Neural cell (in vitro differentiated cells): ENCODE measurements around the gene ACP7. TPM values are rescaled to one million over a fixed set of nuclear protein-coding genes. Genes with fewer than 3 reads are reported as not detected.

Experiments
- H2AFZ ChIP-seq: fragments of 200-600, 300-800 bp; sonication (generic), shearing (Covaris generic); 2 replicates; pipeline ENCODE4 v1.6.0; 2014; ENCODE audit warnings: low read depth, mild to moderate bottlenecking, antibody characterized with exemption, low read length, moderate library complexity
- H3F3A ChIP-seq: fragments of 200-600 bp; shearing (Covaris generic); 2 replicates; pipeline ENCODE4 v1.6.1; 2016; ENCODE audit warnings: mild to moderate bottlenecking, moderate library complexity, mixed read lengths, antibody characterized with exemption, low read length; ENCODE audit not compliant: insufficient read depth, poor library complexity, severe bottlenecking
- H3K27ac ChIP-seq: fragments of 200-600, 300-800 bp; sonication (generic), shearing (Covaris generic); 2 replicates; pipeline ENCODE4 v1.5.1; 2014; ENCODE audit warnings: mild to moderate bottlenecking, low read length, moderate library complexity
- H3K27me3 ChIP-seq: fragments of 300-800, 200-600 bp; sonication (generic), shearing (Covaris generic); 2 replicates; pipeline ENCODE4 v1.6.0; 2014; ENCODE audit warnings: mild to moderate bottlenecking, low read depth, low read length, moderate library complexity; ENCODE audit not compliant: insufficient read depth
- H3K36me3 ChIP-seq: fragments of 300-800, 200-600 bp; sonication (generic), shearing (Covaris generic); 2 replicates; pipeline ENCODE4 v1.5.1; 2014; ENCODE audit warnings: mild to moderate bottlenecking, antibody characterized with exemption, low read length, moderate library complexity; ENCODE audit not compliant: insufficient read depth
- H3K4me2 ChIP-seq: fragments of 300-800, 200-600 bp; sonication (generic), shearing (Covaris generic); 2 replicates; pipeline ENCODE4 v1.6.0; 2014; ENCODE audit warnings: mild to moderate bottlenecking, low read length
- H3K4me3 ChIP-seq: fragments of 300-800, 200-600 bp; sonication (generic), shearing (Covaris generic); 2 replicates; pipeline ENCODE4 v1.5.1; 2014; ENCODE audit warnings: mild to moderate bottlenecking, low read length, moderate library complexity
- H3K79me2 ChIP-seq: fragments of 200-600 bp; shearing (Covaris generic); replicated peaks from 2 replicates; pipeline ENCODE4 v1.6.0; 2014; ENCODE audit warnings: mild to moderate bottlenecking, low read length, moderate library complexity; ENCODE audit not compliant: insufficient read depth
- H3K9ac ChIP-seq: fragments of 300-800, 200-600 bp; sonication (generic), shearing (Covaris generic); 2 replicates; pipeline ENCODE4 v1.6.1; 2016; ENCODE audit warnings: mild to moderate bottlenecking, low read length, mixed read lengths
- H3K9me2 ChIP-seq: fragments of 200-600 bp; shearing (Covaris generic); 2 replicates; pipeline ENCODE4 v1.6.1; 2016; ENCODE audit warnings: mild to moderate bottlenecking, low read length, mixed read lengths; ENCODE audit not compliant: insufficient read depth
- H3K9me3 ChIP-seq: fragments of 200-600, 300-800 bp; sonication (generic), shearing (Covaris generic); 2 replicates; pipeline ENCODE4 v1.6.1; 2016; ENCODE audit warnings: mild to moderate bottlenecking, mixed run types, low read length, moderate library complexity, mixed read lengths
- H4K20me1 ChIP-seq: fragments of 200-600 bp; shearing (Covaris generic); 2 replicates; pipeline ENCODE4 v1.6.1; 2016; ENCODE audit warnings: mild to moderate bottlenecking, mixed run types; ENCODE audit not compliant: insufficient read depth
- CTCF ChIP-seq: fragments of 450-650 bp; IDR thresholded peaks from 2 replicates; pipeline ENCODE4 v1.5.1; 2014; ENCODE audit warnings: antibody characterized with exemption, mild to moderate bottlenecking, moderate library complexity; ENCODE audit not compliant: poor library complexity, severe bottlenecking
- EP300 ChIP-seq: fragments of 450-650 bp; conservative IDR thresholded peaks from 2 replicates; pipeline ENCODE4 v1.6.1; 2014; ENCODE audit warnings: antibody characterized with exemption, mild to moderate bottlenecking, moderate library complexity; ENCODE audit not compliant: poor library complexity, severe bottlenecking
- EZH2 ChIP-seq: fragments of 200-600, 300-800 bp; shearing (Covaris generic), sonication (generic); IDR thresholded peaks from 2 replicates; pipeline ENCODE4 v1.6.1; 2014; ENCODE audit warnings: antibody characterized with exemption, low read length, borderline replicate concordance, mild to moderate bottlenecking; ENCODE audit not compliant: insufficient read depth, poor library complexity, severe bottlenecking
- MXI1 ChIP-seq: fragments of 450-650 bp; conservative IDR thresholded peaks from 2 replicates; pipeline ENCODE4 v1.6.1; 2014; ENCODE audit warnings: antibody characterized with exemption, mild to moderate bottlenecking; ENCODE audit not compliant: poor library complexity, severe bottlenecking
- POLR2AphosphoS5 ChIP-seq: IDR thresholded peaks from 2 replicates; pipeline ENCODE4 v1.6.1; 2012
- RAD21 ChIP-seq: fragments of 450-650 bp; conservative IDR thresholded peaks from 2 replicates; pipeline ENCODE4 v1.6.1; 2014; ENCODE audit warnings: antibody characterized with exemption, mild to moderate bottlenecking, moderate library complexity
- SMC3 ChIP-seq: fragments of 450-650 bp; conservative IDR thresholded peaks from 2 replicates; pipeline ENCODE4 v1.6.1; 2014; ENCODE audit warnings: antibody characterized with exemption, mild to moderate bottlenecking, moderate library complexity; ENCODE audit not compliant: poor library complexity
- TAF1 ChIP-seq: IDR thresholded peaks from 2 replicates; pipeline ENCODE4 v1.6.1; 2012; ENCODE audit warnings: low read depth
- polyA plus RNA-seq: library from polyadenylated mRNA; depleted of rRNA; stranded (reverse); fragments of >200 nt; gene quantifications from 2 replicates; pipeline ENCODE4 v1.2.3, GENCODE V29; 2014
- TF ChIP-seq, protein P1 (sequence below): IDR thresholded peaks from 2 replicates; pipeline ENCODE4 v1.6.1; 2012; ENCODE audit warnings: borderline replicate concordance

ACP7 gene
- polyA plus RNA-seq, 1 donor from 2014 or later, result not detected

DNA sequence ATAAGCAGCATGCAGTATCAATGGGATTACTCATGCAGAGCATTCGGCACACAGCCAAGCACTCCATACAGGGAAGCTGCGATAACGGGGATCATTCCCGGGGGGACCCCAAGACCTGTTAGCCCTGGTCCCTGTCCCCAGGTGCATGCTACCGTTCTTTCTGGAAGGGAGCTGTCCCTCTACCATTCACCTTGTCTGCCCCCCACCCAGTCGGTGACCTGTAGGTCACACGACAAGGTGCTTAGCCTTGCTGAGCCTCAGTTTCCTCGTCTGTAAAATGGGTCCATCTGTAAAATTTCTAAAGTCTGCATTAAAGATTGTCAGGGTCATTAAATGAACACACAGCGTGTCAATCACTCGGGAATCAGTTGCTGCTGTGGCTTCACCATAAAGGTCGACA, 6.8 kb upstream of the ACP7 start:
- H3K79me2 ChIP-seq, result no peaks in the 10 kb centered on the region
- no peaks in the 10 kb centered on the region for H3K36me3 ChIP-seq
- H3K27ac ChIP-seq, result no peak overlapping the region
- TF ChIP-seq POLR2AphosphoS5 (no peak), SMC3 (no peak), EZH2 (no peak), CTCF (no peak), TAF1 (no peak), MXI1 (no peak)
- TF ChIP-seq, protein P1, sequence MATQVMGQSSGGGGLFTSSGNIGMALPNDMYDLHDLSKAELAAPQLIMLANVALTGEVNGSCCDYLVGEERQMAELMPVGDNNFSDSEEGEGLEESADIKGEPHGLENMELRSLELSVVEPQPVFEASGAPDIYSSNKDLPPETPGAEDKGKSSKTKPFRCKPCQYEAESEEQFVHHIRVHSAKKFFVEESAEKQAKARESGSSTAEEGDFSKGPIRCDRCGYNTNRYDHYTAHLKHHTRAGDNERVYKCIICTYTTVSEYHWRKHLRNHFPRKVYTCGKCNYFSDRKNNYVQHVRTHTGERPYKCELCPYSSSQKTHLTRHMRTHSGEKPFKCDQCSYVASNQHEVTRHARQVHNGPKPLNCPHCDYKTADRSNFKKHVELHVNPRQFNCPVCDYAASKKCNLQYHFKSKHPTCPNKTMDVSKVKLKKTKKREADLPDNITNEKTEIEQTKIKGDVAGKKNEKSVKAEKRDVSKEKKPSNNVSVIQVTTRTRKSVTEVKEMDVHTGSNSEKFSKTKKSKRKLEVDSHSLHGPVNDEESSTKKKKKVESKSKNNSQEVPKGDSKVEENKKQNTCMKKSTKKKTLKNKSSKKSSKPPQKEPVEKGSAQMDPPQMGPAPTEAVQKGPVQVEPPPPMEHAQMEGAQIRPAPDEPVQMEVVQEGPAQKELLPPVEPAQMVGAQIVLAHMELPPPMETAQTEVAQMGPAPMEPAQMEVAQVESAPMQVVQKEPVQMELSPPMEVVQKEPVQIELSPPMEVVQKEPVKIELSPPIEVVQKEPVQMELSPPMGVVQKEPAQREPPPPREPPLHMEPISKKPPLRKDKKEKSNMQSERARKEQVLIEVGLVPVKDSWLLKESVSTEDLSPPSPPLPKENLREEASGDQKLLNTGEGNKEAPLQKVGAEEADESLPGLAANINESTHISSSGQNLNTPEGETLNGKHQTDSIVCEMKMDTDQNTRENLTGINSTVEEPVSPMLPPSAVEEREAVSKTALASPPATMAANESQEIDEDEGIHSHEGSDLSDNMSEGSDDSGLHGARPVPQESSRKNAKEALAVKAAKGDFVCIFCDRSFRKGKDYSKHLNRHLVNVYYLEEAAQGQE, result no peak
- no peaks in the 10 kb centered on the region for H3K9me2 ChIP-seq
- no peak overlapping the region for H2AFZ ChIP-seq
- H4K20me1 ChIP-seq, result no peaks in the 10 kb centered on the region
- no peak overlapping the region for H3K4me3 ChIP-seq
- H3K27me3 ChIP-seq, result peaks cover 2% of the 10 kb centered on the region
- H3K4me2 ChIP-seq, result no peak overlapping the region
- H3K9me3 ChIP-seq, result no peaks in the 10 kb centered on the region
- no peak overlapping the region for H3K9ac ChIP-seq
- H3F3A ChIP-seq, result no peaks in the 10 kb centered on the region

- no peak overlapping the region for H2AFZ ChIP-seq
- H3K27me3 ChIP-seq, result peaks cover 15% of the 10 kb centered on the region
- no peak overlapping the region for H3K4me3 ChIP-seq
- no peaks in the 10 kb centered on the region for H3F3A ChIP-seq
- no peaks in the 10 kb centered on the region for H4K20me1 ChIP-seq
- H3K4me2 ChIP-seq, result no peak overlapping the region
- H3K27ac ChIP-seq, result no peak overlapping the region
- no peaks in the 10 kb centered on the region for H3K9me3 ChIP-seq
- TF ChIP-seq POLR2AphosphoS5 (no peak), CTCF (no peak), RAD21 (no peak), EZH2 (no peak), MXI1 (no peak), EP300 (no peak), TAF1 (no peak), SMC3 (no peak)
- TF ChIP-seq, protein P1, result no peak
- no peak overlapping the region for H3K9ac ChIP-seq
- H3K36me3 ChIP-seq, result no peaks in the 10 kb centered on the region
- no peaks in the 10 kb centered on the region for H3K9me2 ChIP-seq
- no peaks in the 10 kb centered on the region for H3K79me2 ChIP-seq
Measured at GRCh38 chr19:39078436-39079200, 5.5 kb upstream of the ACP7 start.
